Spleen (tissue), 11 donors: ENCODE data around the gene SKP1. TPM values are rescaled to one million over a fixed set of nuclear protein-coding genes. Genes with fewer than 3 reads are reported as not detected.

Experiments used
- DNase-seq: peaks from one replicate; pipeline ENCODE4 v3.0.0-alpha.2; 2020
- H3K27ac ChIP-seq, 8 donors: fragments of 200-600 bp; sonication (generic) in 7 of 8; 1 replicate in 4 of 8; 2 replicates in 4 of 8; pipeline versions ENCODE4 v1.5.0 to v1.8.0; 2016 to 2021; ENCODE audit warnings: inconsistent platforms in 4 of 8, mild to moderate bottlenecking in 4 of 8, moderate library complexity in 1 of 8
- H3K27me3 ChIP-seq, 7 donors: fragments of 200-600 bp; sonication (generic) in 6 of 7; replicated peaks in 1 of 7; 1 replicate in 4 of 7; 2 replicates in 3 of 7; pipeline versions ENCODE4 v1.5.0 to v1.8.0; 2016 to 2021; ENCODE audit warnings: inconsistent platforms in 3 of 7, mild to moderate bottlenecking in 1 of 7
- H3K36me3 ChIP-seq, 6 donors: fragments of 200-600 bp; sonication (generic) in 5 of 6; 1 replicate in 4 of 6; 2 replicates in 2 of 6; pipeline versions ENCODE4 v1.5.0 to v1.8.0; 2016 to 2021; ENCODE audit warnings: inconsistent platforms in 2 of 6
- H3K4me1 ChIP-seq, 6 donors: fragments of 200-600 bp; sonication (generic) in 5 of 6; 1 replicate in 3 of 6; 2 replicates in 3 of 6; pipeline versions ENCODE4 v1.5.0 to v1.8.0; 2016 to 2021; ENCODE audit warnings: inconsistent platforms in 3 of 6
- H3K4me3 ChIP-seq, 8 donors: fragments of 200-600 bp; sonication (generic) in 7 of 8; 1 replicate in 4 of 8; 2 replicates in 4 of 8; pipeline versions ENCODE4 v1.5.0 to v1.8.0; 2016 to 2021; ENCODE audit warnings: inconsistent platforms in 4 of 8, mild to moderate bottlenecking in 4 of 8, moderate library complexity in 2 of 8
- H3K9me3 ChIP-seq, 8 donors: fragments of 200-600 bp; sonication (generic) in 7 of 8; 1 replicate in 4 of 8; 2 replicates in 4 of 8; pipeline versions ENCODE4 v1.5.0 to v1.8.0; 2016 to 2021; ENCODE audit warnings: inconsistent platforms in 4 of 8
- POLR2A ChIP-seq, 3 donors: fragments of 450-650 bp; IDR thresholded peaks; one replicate each; pipeline ENCODE4 v1.5.1; 2017; ENCODE audit warnings: antibody characterized with exemption in 3 of 3, mild to moderate bottlenecking in 1 of 3
- POLR2AphosphoS5 ChIP-seq, 3 donors: sonication (generic); formaldehyde crosslinking; IDR thresholded peaks; one replicate each; pipeline ENCODE4 v1.5.1; 2017; ENCODE audit warnings: antibody characterized with exemption in 3 of 3
- WGBS, 5 donors: extraction: QIAGEN DNeasy Blood & Tissue Kit in 3 of 5; methylation state at CpG; one replicate each; pipeline versions ENCODE4 v1.1.5 to v1.1.7; 2013 to 2018; 5-methylcytosine and 5-hydroxymethylcytosine counted together
- intact Hi-C: fragments of 100-400 bp; cut with DNase I; formaldehyde crosslinking; loops from one replicate; pipeline ENCODE4 v1.15.0; 2023; ENCODE audit warnings: low total_unique reads
- polyA plus RNA-seq, 3 donors: library from polyadenylated mRNA; stranded (reverse); fragments of 200-250 nt; gene quantifications; one replicate each; pipeline ENCODE4 v1.2.1, GENCODE V29; 2013
- total RNA-seq, 7 donors: library from RNA; depleted of rRNA in 3 of 7; stranded (reverse); fragments of >200 nt in 3 of 7; fragmentation: NEBNext Ultra II Directional in 4 of 7; extraction: Animal tissue kit (Norgen Biotek cat#: 25700) in 4 of 7; gene quantifications; one replicate each; pipeline versions ENCODE4 v1.1.0 to v1.2.1, GENCODE V29; 2016 to 2021
- TF ChIP-seq, protein P1 (sequence below), 11 experiments: fragments of 200-600 bp in 7 of 11; fragments of 450-650 bp in 4 of 11; sonication (generic) in 4 of 11; IDR thresholded peaks in 8 of 11; conservative IDR thresholded peaks in 3 of 11; 1 replicate in 7 of 11; 2 replicates in 4 of 11; pipeline versions ENCODE4 v1.4.0 to v1.8.0; 2016 to 2021; ENCODE audit warnings: antibody characterized with exemption in 11 of 11, inconsistent platforms in 4 of 11, mild to moderate bottlenecking in 1 of 11
- donor health status: healthy with polysubstance abuse.
- donor health status: DM: no; HTN: no; CAD: no; lungs with moderate emphysema.
- donor health status: DM: no; HTN: no; CAD: no.
- donor health status: Bipolar disorder and iron deficiency.
- donor health status: healthy.
- donor health status: DM: no; HTN: no; CAD: no.
- donor health status: DM: yes; HTN: yes; CAD: no.

Gene SKP1
- total and polyA plus RNA-seq, 10 donors = 121 to 354 (median 202) TPM

DNA sequence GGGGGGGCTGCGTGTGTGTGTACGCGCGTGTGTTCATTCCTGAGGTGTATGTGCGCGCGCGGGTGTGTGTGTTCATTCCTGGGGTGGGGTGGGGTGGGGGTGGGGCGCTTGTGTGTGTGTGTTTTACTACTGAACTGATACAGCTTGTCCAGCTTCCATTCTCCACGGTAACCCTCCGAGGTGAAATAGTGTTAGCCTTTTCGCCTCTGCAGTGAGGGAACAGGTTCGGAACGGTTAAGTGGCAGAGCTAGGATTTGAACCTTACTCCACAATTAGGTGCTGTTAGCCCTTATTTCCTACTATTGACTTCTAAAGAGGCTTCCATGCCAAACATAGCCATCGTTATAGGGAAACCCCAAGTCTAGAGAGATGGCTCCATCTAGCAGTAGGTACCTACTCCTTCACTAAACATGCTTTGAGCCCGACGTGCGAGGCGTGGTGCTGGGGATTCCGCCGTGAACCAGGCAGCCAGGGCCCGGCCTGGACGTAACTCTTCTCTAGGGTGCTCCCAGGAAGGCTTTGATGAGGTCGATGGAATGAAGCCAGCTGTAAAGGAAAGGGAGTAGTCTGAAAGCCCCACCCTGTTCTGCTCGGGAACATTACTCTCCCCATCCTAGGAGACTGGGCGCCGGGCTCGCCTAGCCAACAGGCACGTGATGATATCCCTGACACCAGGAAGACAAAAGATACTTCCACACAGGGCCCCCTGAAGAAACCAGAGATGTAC is 782 bp upstream of the SKP1 start:
- intact Hi-C loops = loop anchor here (10.0 kb wide), 1 partner anchor 557 kb away; the partner anchor contains the start of gene CAMLG
- WGBS, 5 donors = 33 to 41% (median 36%) methylated on average over 28 to 29 of the region's 29 CpGs
- no peak for TF ChIP-seq POLR2A (IDR thresholded peaks at IDR 0.05)
- TF ChIP-seq, protein P1, sequence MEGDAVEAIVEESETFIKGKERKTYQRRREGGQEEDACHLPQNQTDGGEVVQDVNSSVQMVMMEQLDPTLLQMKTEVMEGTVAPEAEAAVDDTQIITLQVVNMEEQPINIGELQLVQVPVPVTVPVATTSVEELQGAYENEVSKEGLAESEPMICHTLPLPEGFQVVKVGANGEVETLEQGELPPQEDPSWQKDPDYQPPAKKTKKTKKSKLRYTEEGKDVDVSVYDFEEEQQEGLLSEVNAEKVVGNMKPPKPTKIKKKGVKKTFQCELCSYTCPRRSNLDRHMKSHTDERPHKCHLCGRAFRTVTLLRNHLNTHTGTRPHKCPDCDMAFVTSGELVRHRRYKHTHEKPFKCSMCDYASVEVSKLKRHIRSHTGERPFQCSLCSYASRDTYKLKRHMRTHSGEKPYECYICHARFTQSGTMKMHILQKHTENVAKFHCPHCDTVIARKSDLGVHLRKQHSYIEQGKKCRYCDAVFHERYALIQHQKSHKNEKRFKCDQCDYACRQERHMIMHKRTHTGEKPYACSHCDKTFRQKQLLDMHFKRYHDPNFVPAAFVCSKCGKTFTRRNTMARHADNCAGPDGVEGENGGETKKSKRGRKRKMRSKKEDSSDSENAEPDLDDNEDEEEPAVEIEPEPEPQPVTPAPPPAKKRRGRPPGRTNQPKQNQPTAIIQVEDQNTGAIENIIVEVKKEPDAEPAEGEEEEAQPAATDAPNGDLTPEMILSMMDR (IDR thresholded peaks at IDR 0.05 in 8 of 11, conservative IDR thresholded peaks at IDR 0.05 in 3 of 11) = no peak
- TF ChIP-seq POLR2AphosphoS5 (IDR thresholded peaks at IDR 0.05) = no peak

DNA sequence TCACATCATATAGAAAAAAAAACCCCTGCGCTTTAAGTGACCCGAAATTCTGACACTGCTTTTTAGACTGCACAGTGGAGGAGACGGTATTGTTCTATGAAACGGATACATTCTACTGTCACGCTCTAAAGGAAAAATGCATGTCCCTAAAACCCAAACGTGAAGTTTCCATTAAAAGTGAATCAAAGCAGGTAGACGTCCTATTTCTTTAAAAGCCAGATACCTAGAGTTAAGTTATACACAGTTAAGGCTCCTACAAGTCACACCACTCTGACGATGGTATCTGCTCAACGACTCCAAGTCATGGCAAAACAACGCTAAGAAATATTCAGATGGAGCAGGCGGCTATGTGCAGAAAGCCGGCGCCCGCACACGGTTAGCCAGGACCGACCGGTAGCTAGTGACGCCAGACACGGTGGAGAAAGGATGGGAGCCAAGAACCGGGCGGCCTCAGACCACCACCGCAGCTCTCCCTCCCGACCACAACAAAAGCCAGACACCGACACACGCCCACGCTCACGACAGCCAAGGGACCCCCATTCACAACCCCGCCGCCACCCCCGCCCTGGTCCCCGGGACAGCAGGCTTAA is 734 bp downstream of the SKP1 start:
- Histone ChIP-seq H3K4me1 (peaks cover 26 to 62% (median 39%) of the 10 kb centered on the region in 6 donors), H3K36me3 (peaks cover 0 to 28% (median 25%) of the 10 kb centered on the region in 6 donors), H3K27me3 (no peaks in the 10 kb centered on the region), H3K4me3 (peak overlapping the region; percentile 72 to 97 (median 88)), H3K9me3 (no peaks in the 10 kb centered on the region), H3K27ac (peak overlapping the region; percentile 97 to 100 (median 99))
- 0 to 1% (median 0%) methylated on average over 19 to 31 of the region's 31 CpGs for WGBS, 5 donors
- intact Hi-C loops = loop anchor here (10.0 kb wide), 1 partner anchor 559 kb away; the partner anchor contains the start of gene CAMLG
- TF ChIP-seq POLR2AphosphoS5 (IDR thresholded peaks at IDR 0.05) (no peak), POLR2A (IDR thresholded peaks at IDR 0.05) (peak in 1 of 3 donors; percentile 0)
- TF ChIP-seq, protein P1 (IDR thresholded peaks at IDR 0.05 in 8 of 11, conservative IDR thresholded peaks at IDR 0.05 in 3 of 11) = no peak
- no peak for DNase-seq

More for the DNA sequence above, 782 bp upstream of the SKP1 start:
- DNase-seq = peak; percentile 81
- Histone ChIP-seq H3K27ac (peak overlapping the region; percentile 97 to 100 (median 99)), H3K4me3 (peak overlapping the region; percentile 72 to 97 (median 88)), H3K9me3 (no peaks in the 10 kb centered on the region), H3K4me1 (peaks cover 22 to 46% (median 37%) of the 10 kb centered on the region in 6 donors), H3K36me3 (peaks cover 0 to 13% (median 11%) of the 10 kb centered on the region in 6 donors), H3K27me3 (no peaks in the 10 kb centered on the region)

DNA sequence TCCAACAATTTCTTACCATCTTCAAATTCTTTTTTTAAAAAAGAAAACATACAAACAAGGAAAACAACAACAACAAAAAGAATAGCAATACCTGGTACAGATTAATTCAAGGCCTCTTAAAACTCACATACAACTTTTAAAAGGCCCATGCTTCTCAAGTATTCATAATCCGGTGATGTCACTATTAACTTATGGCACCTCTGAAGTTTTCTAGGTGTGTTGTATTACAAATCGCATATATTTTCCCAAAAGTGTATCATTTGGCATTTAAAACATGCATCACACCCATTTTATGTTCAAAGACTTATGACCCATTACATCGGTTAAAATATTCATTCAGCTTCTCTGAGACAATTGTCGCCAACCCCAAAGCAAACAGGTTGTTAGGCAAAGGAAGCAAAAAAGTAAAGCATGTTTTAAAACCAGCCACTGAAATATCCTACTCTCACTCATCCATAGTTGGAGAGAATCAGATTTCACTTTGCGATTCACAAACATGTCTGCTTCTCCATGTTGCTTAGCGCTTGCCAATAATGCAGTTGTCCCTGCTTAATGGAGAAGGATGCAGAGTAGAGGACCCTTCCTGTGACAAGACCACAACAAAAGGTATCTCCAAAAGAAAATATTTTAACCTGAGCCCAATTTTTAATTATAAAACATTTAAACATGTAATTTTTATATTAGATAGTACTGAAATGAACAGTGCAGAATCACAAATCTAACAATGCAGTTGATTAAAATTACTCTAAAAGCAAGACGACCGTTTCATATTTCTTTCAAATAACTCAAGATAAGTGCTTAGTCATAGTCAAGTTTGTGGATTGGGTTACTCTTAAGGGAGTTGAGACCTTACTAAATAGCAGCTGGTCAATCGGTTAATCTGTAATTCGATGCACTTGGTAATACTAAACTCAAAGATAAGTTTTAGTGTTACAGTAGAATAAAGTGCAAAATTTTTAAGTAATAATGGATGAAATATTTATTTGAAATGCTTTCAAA is 1.6 kb downstream of the SKP1 start:
- Histone ChIP-seq H3K9me3 (no peaks in the 10 kb centered on the region), H3K4me3 (peak overlapping the region; percentile 72 to 97 (median 88)), H3K36me3 (peaks cover 0 to 37% (median 33%) of the 10 kb centered on the region in 6 donors), H3K27ac (peak overlapping the region in 5 of 8 donors; percentile 16 to 99 (median 97)), H3K27me3 (no peaks in the 10 kb centered on the region), H3K4me1 (peaks cover 26 to 70% (median 40%) of the 10 kb centered on the region in 6 donors)
- intact Hi-C loops = loop anchor here (10.0 kb wide), 1 partner anchor 560 kb away; the partner anchor contains the start of gene CAMLG
- no peak for TF ChIP-seq POLR2AphosphoS5 (IDR thresholded peaks at IDR 0.05)
- no peak for TF ChIP-seq POLR2A (IDR thresholded peaks at IDR 0.05)
- TF ChIP-seq, protein P1 (IDR thresholded peaks at IDR 0.05 in 8 of 11, conservative IDR thresholded peaks at IDR 0.05 in 3 of 11) = no peak
- no peak for DNase-seq
- 30 to 35% (median 32%) methylated on average over 10 of the region's 10 CpGs for WGBS, 5 donors
